HFFc6 (cell line): Measurements from ENCODE around the gene TRAPPC10. TPM values are rescaled to one million over a fixed set of nuclear protein-coding genes. Genes with fewer than 3 reads are reported as not detected.
A peak's percentile ranks its signal among the peaks of the same experiment; 100 is the strongest.

Source experiments
- DNase-seq: peaks from one replicate; pipeline ENCODE4 v3.0.0-alpha.2; 2018
- H3K27ac Mint-ChIP-seq: 2 replicates; pipeline ENCODE4 v1.8.0; 2020; ENCODE audit warnings: mild to moderate bottlenecking, mixed read lengths
- H3K27me3 Mint-ChIP-seq: 2 replicates; pipeline ENCODE4 v1.8.0; 2021; ENCODE audit warnings: mild to moderate bottlenecking, moderate library complexity, mixed read lengths; ENCODE audit not compliant: insufficient read depth
- H3K36me3 Mint-ChIP-seq: 2 replicates; pipeline ENCODE4 v1.8.0; 2021; ENCODE audit warnings: low read depth, mixed read lengths
- H3K4me1 Mint-ChIP-seq: 2 replicates; pipeline ENCODE4 v1.8.0; 2020; ENCODE audit warnings: low read depth, mixed read lengths
- H3K4me3 Mint-ChIP-seq: 2 replicates; pipeline ENCODE4 v1.8.0; 2020; ENCODE audit warnings: mild to moderate bottlenecking, moderate library complexity, mixed read lengths
- H3K9me3 Mint-ChIP-seq: 2 replicates; pipeline ENCODE4 v1.8.0; 2020; ENCODE audit warnings: mild to moderate bottlenecking, mixed read lengths
- CTCF ChIP-seq: fragments of 200-600 bp; sonication (generic); IDR thresholded peaks from 2 replicates; pipeline ENCODE4 v1.5.0; 2021; ENCODE audit warnings: antibody characterized with exemption, mild to moderate bottlenecking
- total RNA-seq, 6 experiments: library from RNA; stranded (reverse); fragmentation: NEBNext Ultra II Directional; extraction: Animal tissue kit (Norgen Biotek cat#: 25700); gene quantifications; 2 replicates in 1 of 6; 3 replicates in 5 of 6; pipeline ENCODE4 v1.2.3, GENCODE V29; 2021

TRAPPC10 gene
- total RNA-seq, 6 experiments from 2014 or later, result 24.1 to 29.4 (median 27.7) TPM

- Mint-ChIP-seq H3K36me3 (peaks cover 10% of the 10 kb centered on the region; the same call in 1 of the 2 replicates), H3K27me3 (peaks cover 1% of the 10 kb centered on the region; the same call in 1 of the 2 replicates), H3K4me1 (peaks cover 7% of the 10 kb centered on the region), H3K9me3 (no peaks in the 10 kb centered on the region), H3K27ac (no peak overlapping the region), H3K4me3 (no peak overlapping the region)
- DNase-seq, result no peak
- TF ChIP-seq CTCF, result no peak
Measured at GRCh38 chr21:43978060-43978459, 34.0 kb upstream of the TRAPPC10 start.

- Mint-ChIP-seq H3K4me1 (peaks cover 7% of the 10 kb centered on the region), H3K4me3 (no peak overlapping the region), H3K36me3 (peaks cover 14% of the 10 kb centered on the region; the same call in 1 of the 2 replicates), H3K27me3 (peaks cover 2% of the 10 kb centered on the region; the same call in 1 of the 2 replicates), H3K9me3 (no peaks in the 10 kb centered on the region), H3K27ac (no peak overlapping the region)
- 0 out of 2 replicates have a peak, but pooled peaks have one; percentile 10 for TF ChIP-seq CTCF
- no peak for DNase-seq
Measured at GRCh38 chr21:43979654-43980053, 32.5 kb upstream of the TRAPPC10 start.

GRCh38 chr21:43981151-43981870 lies 30.8 kb upstream of the TRAPPC10 start:
- H3K4me3 Mint-ChIP-seq, result no peak overlapping the region
- no peak for DNase-seq

GRCh38 chr21:43981871-43982210 lies 30.3 kb upstream of the TRAPPC10 start:
- Mint-ChIP-seq H3K27ac (no peak overlapping the region), H3K4me1 (no peaks in the 10 kb centered on the region; the same call in 1 of the 2 replicates), H3K4me3 (no peak overlapping the region), H3K27me3 (peaks cover 5% of the 10 kb centered on the region; the same call in 1 of the 2 replicates), H3K36me3 (peaks cover 14% of the 10 kb centered on the region), H3K9me3 (no peaks in the 10 kb centered on the region)
- DNase-seq, result no peak
- TF ChIP-seq CTCF, result no peak

More at GRCh38 chr21:43981151-43981870, 30.8 kb upstream of the TRAPPC10 start:
- Mint-ChIP-seq H3K27ac (no peak overlapping the region), H3K27me3 (peaks cover 5% of the 10 kb centered on the region; the same call in 1 of the 2 replicates), H3K4me1 (no peaks in the 10 kb centered on the region; the same call in 1 of the 2 replicates), H3K36me3 (peaks cover 14% of the 10 kb centered on the region), H3K9me3 (no peaks in the 10 kb centered on the region)
- TF ChIP-seq CTCF, result no peak

- Mint-ChIP-seq H3K27ac (no peak overlapping the region), H3K9me3 (no peaks in the 10 kb centered on the region), H3K4me3 (no peak overlapping the region), H3K36me3 (peaks cover 14% of the 10 kb centered on the region), H3K27me3 (peaks cover 5% of the 10 kb centered on the region; the same call in 1 of the 2 replicates), H3K4me1 (no peaks in the 10 kb centered on the region; the same call in 1 of the 2 replicates)
- no peak for DNase-seq
- no peak for TF ChIP-seq CTCF
Measured at GRCh38 chr21:43982489-43983078, 29.5 kb upstream of the TRAPPC10 start.
